Colon (tissue), 2 donors: ENCODE results near the gene CDC7.
"Not testable (repeated sequence)": the region's sequence is repeated elsewhere in the genome, so short reads cannot be mapped to it uniquely, and the experiment has no call there.

Experiments used
- FAIRE-seq: peaks from 2 replicates; lab custom pipeline; 2012; peaks lifted over from hg19 to GRCh38; lab: Jason Lieb, UNC
- donor health status: control.
- donor health status: control.

Gene CDC7

DNA sequence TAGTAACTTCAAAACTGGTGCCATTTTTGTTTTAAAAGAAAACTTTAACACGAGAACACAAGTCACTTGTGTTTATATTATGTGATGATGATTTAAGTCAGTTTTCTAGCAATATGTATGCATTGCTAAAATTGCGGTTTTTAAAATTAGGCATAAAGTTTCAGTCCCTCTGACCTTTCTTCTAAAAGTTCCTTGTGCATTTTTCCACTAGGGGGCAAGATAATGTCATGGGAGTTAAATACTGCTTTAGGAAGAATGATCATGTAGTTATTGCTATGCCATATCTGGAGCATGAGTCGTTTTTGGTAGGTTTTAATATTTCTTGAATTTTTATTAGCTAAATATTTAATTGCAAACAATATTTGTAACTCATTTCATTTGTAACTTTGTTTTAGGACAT is 10.7 kb downstream of the CDC7 start:
- FAIRE-seq: peak; percentile 55

DNA sequence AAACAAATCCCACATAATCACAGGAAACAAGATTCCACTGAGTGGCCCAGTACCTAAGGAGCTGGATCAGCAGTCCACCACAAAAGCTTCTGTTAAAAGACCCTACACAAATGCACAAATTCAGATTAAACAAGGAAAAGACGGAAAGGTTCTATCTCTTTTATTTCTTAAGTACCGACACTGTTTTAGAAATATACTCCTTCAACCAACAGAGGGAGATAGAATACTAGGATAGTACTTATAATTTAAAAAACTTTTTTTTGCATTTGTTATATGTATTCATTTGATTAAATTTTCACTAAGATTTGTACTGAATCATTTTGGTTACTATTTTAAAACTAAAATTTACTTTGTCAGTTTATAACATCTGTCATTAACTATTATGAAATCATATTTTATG is 12.5 kb downstream of the CDC7 start:
- FAIRE-seq: peak; percentile 41

DNA sequence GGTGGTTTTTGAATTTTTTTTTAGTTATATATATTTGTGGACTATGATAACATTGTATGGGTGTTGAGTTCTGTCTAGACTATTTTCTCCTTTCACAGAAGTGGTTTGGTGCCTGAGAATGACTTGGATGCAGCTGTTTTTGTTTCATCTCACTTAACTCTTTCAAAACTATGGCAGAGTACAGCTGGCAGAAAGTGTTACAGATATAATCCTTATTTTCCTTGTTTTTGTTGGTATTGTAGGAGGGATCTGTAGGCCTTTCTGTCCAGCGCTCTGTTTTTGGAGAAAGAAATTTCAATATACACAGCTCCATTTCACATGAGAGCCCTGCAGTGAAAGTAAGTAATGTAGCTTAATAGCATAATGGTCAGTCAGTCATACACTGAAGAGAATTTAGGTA is 13.1 kb downstream of the CDC7 start:
- FAIRE-seq: no peak

DNA sequence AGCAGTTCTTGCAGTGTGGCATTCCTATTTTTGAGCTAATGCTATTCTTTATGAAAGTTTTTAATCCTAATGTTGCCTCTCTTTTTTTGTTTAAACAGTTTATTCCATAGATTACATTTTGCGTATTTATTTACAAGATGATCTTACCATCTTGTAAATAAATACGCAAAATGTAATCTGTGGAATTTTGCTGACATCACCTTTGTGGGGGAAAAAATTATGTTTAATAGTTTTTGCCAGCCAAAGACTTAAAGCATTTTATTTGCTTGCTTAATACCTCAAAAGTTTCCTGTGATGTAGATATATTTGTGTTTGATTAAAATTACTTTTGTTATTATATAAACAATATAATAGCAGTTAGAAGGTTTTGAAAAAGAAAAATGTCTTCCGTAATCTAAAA is 15.3 kb downstream of the CDC7 start:
- FAIRE-seq: no peak

DNA sequence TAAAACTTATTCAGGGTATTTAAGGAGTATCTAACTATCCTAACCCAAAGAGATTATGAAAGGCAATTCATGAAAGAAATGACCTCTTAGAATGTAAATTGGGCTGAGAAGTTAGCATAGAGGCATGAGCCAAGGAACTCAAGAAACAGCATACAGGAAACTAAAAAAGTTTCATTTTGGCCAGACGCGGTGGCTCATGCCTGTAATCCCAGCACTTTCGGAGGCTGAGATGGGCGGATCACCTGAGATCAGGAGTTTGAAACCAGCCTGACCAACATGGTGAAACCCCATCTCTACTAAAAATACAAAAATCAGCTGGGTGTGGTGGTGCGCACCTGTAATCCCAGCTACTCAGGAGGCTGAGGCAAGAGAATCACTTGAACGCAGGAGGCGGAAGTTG is 16.0 kb downstream of the CDC7 start:
- FAIRE-seq: not testable (repeated sequence)

DNA sequence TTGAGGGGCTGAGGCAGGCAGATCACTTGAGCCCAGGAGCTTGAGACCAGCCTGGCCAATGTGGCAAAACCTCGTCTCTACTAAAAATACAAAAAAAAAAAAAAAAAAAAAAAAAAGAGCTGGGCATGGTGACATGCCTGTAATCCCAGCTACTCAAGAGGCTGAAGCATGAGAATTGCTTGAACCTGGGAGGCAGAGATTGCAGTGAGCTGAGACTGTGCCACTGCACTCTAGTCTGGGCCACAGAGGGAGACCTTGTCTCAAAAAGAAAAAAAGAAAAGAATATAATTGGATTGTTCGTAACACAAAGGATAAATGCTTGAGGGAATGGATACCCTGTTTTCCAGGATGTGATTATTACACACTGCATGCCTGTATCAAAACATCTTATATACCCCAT is 18.5 kb downstream of the CDC7 start:
- FAIRE-seq: peak; percentile 31

DNA sequence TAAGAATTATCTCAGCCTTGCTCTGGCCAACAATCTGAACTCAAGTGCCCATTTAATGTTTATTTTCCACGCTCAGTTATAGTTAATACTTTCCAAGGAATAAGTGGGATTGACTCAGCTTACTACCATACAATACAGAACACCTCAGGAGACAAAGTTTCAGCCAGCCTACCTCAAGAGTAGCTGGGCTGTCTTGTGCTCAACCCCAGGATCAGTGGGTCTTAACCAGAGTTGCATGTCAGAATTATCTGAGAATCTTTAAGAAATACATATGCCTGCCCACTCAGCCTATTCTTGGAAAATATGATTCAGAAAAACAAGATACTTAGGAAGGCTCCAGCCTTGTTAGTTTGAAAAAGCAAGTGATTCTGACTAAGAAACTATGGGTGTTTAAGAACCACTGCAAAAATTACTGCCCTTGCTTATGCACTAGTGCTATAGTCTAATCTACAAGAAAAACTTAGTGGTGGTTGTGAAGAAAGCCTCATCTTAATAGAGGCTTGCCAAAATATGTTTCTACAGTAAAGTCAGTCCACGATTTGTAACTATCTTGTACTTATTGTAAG is 20.4 kb downstream of the CDC7 start:
- FAIRE-seq: no peak

DNA sequence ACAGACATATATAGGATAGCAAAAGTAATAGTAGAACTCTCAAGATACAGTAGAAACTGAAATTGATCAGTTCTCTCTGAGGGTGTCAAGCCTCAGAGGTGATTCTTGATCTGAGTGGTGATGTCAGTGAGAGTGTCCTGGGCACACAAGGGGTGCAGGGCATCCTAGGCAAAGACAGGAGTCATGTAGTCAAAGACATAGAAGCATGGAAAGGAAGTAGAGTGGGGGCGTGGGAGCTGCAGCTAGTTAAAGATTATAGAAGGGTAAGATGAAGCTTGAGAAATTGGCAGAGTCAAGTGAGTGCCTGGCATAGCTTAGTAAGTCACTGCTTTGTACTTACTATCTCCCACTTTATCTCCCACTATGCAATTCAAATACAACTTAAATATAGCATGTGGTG is 22.8 kb downstream of the CDC7 start:
- FAIRE-seq: no peak

DNA sequence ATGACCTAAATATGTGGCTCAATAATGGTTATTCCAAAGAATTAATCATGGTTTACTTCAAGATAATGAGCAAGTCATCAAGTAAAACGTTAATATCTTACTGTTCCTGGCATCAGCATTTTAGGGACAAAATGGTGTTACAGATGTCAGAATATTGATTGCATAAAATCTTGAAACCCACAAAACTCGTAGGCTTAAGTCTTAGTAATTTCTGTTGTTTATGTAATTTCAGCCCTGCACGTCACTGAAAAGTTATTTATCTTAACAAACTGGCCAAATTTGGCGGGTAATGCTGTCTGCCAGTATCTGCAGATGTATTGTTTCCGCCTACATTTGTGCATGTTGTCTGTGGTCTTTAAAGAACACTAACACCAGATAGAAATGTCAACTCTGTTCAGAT is 25.8 kb downstream of the CDC7 start:
- no peak for FAIRE-seq

DNA sequence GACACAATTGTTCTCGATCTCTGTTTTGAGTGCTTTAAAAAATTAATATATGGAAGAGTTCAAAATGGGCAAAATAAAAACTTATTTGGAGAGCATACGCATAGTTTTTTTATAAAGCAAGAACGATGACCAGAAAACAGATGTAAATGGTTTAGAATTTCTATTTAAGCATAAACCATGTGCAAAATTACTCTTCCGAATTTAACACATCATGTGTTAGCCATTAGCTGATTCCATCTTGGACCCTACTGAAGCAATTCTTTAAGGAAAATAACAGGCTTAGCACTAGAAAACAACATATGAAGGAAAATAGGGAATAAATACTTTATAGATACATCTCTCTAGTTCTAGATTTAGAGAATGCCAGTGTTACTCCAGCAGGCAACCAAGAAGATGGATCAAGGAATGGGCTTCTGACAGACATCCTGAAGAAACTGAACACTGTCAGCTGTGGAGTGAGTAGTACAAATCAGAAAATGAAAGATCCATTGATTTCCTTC is 26.7 kb downstream of the CDC7 start:
- no peak for FAIRE-seq

DNA sequence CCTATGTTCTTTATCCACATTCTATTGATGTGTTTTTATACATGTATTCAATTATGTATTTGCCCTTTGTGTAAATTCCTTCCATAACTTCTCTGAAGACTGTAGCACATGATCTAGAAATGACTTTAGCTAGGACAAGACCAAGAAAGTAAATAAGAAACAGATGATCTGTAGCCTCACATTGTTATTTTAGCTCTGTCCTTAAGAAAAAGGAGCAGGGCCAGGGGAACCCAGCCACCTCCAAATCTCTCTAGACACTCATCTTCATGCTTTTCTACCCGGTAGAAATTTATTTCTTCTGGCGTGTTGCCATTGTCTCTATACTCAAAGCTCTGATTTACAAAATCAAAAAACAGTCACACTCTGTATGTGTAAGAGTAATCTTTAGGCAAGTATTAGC is 27.1 kb downstream of the CDC7 start:
- no peak for FAIRE-seq

DNA sequence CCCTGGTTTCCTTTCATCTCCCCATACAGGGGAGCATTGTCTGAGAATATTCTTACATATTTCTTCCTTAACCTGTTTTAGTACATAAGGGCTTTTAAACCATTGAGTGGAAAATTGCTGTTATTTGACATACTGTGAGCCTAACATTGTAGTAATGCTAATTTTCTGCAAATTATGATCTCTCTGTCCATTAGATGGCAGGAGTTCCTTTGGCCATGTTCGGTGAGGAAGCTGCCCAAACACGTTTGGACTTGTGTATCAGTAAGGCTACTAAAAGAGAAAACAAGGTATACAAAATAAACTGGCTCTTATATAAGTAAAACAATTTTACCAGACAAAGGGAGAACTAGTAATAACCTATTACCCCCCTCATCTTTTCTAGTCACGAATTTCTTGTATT is 29.2 kb downstream of the CDC7 start:
- no peak for FAIRE-seq

DNA sequence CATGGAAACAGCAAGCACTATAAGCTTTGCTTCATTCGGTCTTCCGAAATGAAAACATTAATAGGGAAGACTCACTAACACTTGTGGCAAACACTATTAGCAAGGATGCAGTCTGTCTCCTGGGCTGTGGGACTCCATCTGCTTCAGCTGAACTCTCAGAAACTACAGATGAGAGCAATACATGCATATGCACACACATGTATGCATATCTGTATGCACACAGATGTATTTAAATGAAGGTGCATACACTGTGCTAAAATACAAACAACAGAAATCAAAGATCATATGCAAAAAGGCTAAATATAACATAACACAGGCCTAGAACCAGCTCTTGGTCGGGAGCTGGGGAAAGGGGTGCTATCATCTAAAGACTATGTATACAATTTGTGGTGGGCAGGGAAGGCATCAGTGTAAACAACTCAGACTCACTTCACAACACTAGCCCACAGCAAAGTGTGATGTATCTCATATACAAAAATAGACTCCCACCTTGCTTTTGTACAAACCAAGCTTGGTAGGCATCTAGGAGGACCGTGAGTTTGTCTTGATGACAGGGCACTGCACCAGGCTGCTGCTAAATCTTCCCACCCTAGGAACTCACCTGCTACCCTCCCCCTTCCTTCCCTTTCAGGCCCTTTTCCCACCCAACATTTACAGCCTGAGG is 32.8 kb downstream of the CDC7 start:
- FAIRE-seq: no peak

DNA sequence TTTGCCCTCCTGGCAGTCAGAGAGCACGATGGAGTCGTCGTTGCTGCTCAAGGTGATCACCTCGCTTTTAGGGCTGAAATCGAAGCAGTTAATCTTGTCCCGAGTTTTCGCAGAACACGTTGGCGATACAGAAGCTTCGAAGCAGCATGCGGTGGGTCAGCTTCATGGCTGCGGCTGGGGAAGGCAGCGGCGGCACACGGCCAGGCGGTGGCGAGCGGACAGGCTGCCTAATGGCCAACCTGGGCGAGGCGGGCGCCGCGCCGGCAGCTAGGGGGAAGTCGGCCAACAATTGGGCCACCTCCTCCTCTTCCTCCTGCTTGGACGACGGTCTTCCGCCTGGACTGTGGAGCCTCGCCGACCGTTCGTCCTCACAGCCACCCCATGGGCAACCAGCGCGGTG is 34.8 kb downstream of the CDC7 start:
- no peak for FAIRE-seq

DNA sequence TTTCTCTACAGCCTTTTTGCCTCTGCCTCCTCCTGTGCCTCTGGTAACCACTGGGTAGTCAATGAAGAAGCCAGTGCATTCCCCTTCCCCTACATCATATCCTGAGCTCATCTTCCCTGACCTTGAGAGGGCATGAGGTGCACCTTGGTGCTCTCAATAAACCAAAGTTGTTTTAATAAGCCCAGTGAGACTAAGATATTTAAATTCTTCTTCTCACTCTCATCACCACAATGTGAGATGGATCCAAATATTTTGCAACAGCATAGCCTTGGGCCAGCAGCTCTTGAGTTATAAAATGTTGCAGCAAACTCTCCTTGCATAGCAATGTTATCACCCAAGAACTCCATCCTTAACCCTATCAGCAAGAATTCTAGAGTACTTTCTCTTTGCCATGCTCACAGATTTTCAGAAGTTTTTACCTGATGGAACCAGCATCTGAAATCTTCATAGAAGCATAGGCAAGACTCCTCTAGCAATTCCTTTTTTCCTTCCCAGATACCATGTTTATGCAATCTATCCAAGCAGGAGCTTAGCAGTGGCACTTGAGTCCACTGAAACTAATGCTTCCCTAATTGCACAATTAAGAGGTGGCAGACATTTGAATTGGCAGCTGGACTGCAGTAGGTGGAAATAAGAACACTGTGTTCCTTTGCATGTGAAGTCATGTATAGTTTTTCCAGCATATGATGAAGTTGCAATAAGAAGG is 36.8 kb downstream of the CDC7 start:
- no peak for FAIRE-seq

DNA sequence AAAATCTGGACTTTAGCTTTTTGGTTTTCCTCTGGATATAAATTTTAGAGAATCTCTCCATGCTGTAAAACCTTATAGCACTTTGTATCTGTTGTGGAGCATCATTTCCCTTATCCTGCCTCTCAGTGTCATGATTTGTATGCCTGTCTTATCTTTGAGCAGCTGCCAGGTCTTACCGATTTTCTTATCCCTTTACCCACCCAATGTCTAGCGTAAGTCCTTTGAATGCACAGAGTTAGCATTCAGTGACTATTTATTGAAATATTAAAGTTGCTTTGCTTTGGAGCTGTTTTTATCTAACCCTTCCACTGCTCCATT is 37.3 kb downstream of the CDC7 start:
- no peak for FAIRE-seq

DNA sequence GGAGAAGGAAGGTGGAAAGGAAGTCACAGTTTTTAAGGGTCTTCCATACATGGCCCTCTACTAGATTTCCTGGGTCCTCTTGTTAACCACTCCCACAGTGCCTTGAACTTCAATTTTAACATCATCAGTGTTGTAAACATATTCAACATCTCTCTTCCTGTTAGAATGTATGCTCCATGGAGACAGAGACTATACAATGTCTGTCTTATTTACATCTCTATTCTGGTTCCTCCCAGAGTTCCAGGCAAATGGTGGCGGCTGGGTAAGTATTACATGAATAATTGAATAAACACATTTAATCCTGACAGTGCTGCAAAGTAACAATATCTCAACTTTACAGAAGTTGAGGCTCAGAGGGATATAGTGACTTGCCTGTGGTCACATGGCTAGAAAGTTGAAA is 40.3 kb downstream of the CDC7 start:
- FAIRE-seq: no peak

DNA sequence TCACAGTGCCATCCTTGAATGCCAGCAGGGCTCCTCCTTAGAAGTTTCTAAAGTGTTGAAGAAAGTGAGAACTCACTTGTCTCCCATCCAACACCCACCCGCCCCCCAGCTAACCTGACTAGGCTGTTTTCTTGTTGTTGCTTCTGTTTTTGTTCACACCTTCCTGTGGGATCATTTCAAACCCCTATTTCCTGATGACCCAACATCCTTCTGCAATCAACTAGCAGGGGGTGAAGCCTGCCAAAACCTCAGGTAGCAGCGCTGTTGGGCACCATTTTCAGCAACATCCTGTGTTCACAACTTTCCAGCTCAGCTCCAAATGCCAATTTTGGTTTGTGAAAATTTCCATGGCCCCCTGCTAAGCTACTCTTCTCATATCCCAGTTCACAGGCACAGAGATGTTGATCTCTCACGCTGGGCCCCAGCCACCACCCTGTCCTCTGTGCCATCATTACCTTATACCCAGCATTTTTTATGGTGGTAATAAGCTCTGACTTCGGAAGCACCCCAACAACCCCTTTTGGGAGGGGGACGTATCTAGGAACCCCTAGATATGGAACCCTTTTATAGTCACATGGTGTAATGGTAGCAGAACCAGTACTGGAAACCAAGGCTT is 41.4 kb downstream of the CDC7 start:
- no peak for FAIRE-seq

DNA sequence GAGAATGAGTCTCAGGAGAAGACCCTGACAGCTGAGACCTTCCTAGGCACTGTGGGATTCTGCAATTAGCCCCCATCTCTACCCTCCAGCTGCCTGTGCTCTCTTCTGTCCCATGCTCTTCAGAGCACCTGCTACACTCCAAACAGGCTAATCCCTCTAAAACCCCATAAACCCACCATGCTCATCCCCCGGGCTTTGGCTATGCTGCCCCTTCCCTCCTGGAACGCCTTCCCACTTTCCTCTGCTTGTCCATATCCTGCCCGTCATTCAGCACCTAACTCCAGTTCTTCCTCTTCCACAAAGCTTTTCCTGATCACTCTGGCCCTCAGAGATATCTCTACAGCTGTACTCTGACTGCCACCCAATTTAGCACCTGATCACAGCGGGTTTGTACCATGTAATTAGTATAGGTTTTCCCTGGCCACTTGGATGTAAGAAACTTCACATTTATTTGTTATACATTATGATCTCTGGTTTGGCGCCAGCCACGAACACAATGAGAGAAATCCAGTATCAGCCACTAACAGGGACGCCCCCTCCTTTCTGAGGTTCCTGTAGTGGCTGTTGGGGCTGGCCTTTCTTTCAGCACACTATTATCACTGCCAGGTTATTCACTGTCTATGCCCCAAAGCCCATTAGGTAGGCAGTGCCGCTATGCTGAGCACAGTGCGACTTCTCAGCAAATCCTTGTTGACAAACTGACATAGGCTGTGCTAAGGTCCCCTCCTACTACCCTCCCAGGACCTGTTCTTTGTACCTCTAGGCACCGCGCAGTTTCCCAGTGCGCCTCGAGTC is 45.1 kb downstream of the CDC7 start:
- FAIRE-seq: no peak

DNA sequence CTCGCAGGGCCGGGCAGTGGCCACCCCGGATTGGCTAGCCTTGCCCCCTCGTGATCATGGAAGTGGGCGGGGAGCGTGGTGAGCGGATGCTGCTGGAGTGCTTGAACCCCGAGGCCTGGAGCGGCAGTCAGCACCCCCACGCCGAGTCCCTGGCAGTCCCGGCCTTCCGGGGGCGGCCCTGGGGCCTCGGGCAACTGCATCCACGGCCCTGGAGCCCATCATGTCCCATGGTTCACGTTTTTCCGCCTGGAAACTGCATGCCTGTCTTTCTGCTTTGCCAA is 45.6 kb downstream of the CDC7 start:
- no peak for FAIRE-seq

DNA sequence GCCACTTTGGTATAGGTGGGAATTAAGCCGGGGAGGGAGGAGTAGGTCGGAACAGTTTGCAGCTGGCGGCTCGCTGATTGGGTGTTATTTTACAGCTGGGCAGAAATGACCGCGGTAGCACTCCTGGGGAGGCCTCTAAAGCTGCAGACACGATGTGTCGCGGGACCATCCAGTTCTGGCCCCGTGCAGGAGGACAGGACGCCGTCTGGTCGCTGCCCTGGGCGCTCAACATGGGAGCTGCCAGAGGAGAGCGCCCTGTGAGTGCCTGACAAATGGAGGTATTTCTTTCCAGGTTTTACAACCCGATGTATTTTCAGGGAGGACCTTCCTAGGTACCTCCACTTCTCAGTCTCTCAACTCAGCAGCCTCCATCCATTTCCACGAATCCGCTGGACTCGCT is 46.2 kb downstream of the CDC7 start:
- FAIRE-seq: no peak

DNA sequence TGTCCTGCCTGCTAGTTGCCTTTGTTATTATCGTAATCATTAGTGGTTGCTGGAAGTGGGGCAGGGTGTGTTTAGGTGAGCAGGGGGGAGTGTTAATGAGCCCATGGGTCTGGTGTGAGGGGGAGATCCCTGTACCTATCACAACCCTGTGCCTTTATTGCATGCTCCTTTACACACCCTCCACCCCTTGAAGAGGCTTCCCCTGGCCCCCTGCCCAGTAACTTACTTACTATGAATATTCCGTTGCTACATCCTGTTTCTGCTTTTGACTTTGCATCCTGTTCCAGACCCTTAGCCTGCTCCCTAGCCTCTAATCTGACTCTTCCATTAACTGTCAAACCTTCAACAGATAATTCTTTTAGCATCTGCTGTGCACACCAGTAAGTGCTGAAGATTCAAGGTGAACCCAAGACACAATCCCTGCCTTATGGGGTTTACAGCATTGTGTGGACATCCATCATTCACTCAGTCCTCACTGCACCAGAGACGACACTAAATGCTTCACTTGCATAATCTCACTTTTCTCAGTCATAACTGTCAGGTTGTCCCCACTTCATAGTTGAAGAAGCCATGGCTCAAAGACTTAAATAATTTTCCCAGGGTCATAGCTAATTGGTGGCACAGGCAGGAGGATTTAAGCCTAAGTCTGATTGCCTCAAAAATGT is 47.9 kb downstream of the CDC7 start:
- no peak for FAIRE-seq
